ENCODE results near the gene PALM2AKAP2. TPM values are rescaled to one million over a fixed set of nuclear protein-coding genes. Genes with fewer than 3 reads are reported as not detected.

The PALM2AKAP2 gene
- total and polyA plus RNA-seq, 2 donors from 2014 or later: 0.26 to 10.6 TPM

DNA sequence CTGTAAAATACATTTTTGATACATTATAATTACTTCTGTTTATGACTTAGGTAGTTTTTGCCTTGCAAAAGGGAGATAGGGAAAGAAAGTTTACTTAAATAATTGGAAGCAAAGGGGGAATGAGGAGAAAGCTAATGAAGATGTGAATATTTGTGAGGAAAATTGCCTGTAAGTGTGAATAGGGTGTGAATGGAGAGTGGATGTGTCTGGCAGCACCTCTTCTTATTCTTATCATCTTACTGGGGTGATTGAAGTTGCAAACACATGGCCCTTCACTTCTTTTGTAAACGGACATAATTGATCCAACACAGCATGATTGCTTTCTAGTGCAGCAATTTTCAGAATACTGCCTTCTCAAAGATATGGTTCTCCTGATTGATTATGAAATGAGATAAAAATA is 46.6 kb downstream of the PALM2AKAP2 start:
- H3K36me3 ChIP-seq (ENCODE audit: control insufficient read depth in 2 of 3, insufficient read depth in 3 of 3, low read length in 3 of 3): no peaks in the 10 kb centered on the region
- TF ChIP-seq CTCF (IDR thresholded peaks at IDR 0.05; ENCODE audit: borderline replicate concordance, extremely low read depth, insufficient read depth): no peak
- H3K9me3 ChIP-seq (ENCODE audit: control insufficient read depth in 2 of 3, insufficient read depth in 1 of 3, low read length in 3 of 3): no peaks in the 10 kb centered on the region
- H3K4me3 ChIP-seq (ENCODE audit: low read length in 3 of 3): no peak overlapping the region
- H3K4me1 ChIP-seq (ENCODE audit: control insufficient read depth in 2 of 3, insufficient read depth in 2 of 3, low read depth in 1 of 3, low read length in 3 of 3): no peaks in the 10 kb centered on the region
- H3K27ac ChIP-seq (ENCODE audit: low read depth in 2 of 2, low read length in 2 of 2): no peak overlapping the region
- intact Hi-C loops (cut with DNase I): no loop called here
- no peak overlapping the region for H3K9ac ChIP-seq (ENCODE audit: low read length in 3 of 3)
- FAIRE-seq (no peak), DNase-seq (no peak)
- H3K27me3 ChIP-seq (ENCODE audit: control insufficient read depth, insufficient read depth, low read length): no peaks in the 10 kb centered on the region

DNA sequence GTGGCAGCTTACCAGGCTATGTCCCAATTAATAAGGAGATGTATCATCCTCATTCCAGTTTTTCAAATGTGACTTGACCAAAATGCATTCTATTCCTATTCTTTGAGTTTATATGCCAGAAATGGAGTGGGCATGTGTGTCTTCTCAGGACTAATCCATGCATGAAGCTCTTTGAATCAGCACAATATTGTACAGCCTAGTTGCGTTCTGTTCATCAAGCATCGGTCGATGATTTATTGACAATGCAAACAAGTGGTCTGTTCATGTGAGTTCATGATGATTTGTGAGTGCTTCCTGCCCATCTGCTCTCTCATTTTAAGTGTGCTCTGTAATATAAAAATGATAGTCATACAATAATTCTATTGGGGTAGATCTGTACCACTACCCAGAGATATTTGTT is 48.3 kb downstream of the PALM2AKAP2 start:
- no peaks in the 10 kb centered on the region for H3K27me3 ChIP-seq (ENCODE audit: control insufficient read depth, insufficient read depth, low read length)
- no peak overlapping the region for H3K4me3 ChIP-seq (ENCODE audit: low read length in 3 of 3)
- no peaks in the 10 kb centered on the region for H3K36me3 ChIP-seq (ENCODE audit: control insufficient read depth in 2 of 3, insufficient read depth in 3 of 3, low read length in 3 of 3)
- FAIRE-seq (no peak), DNase-seq (no peak)
- no peak overlapping the region for H3K9ac ChIP-seq (ENCODE audit: low read length in 3 of 3)
- no peak overlapping the region for H3K27ac ChIP-seq (ENCODE audit: low read depth in 2 of 2, low read length in 2 of 2)
- intact Hi-C loops (cut with DNase I): no loop called here
- H3K9me3 ChIP-seq (ENCODE audit: control insufficient read depth in 2 of 3, insufficient read depth in 1 of 3, low read length in 3 of 3): no peaks in the 10 kb centered on the region
- TF ChIP-seq CTCF (IDR thresholded peaks at IDR 0.05; ENCODE audit: borderline replicate concordance, extremely low read depth, insufficient read depth): no peak
- no peaks in the 10 kb centered on the region for H3K4me1 ChIP-seq (ENCODE audit: control insufficient read depth in 2 of 3, insufficient read depth in 2 of 3, low read depth in 1 of 3, low read length in 3 of 3)

All from kidney (tissue), 14 donors.